ENCODE results near the gene DPYD. TPM values are rescaled to one million over a fixed set of nuclear protein-coding genes. Genes with fewer than 3 reads are reported as not detected.

Gene DPYD
- total RNA-seq, 1 donor from 2014 or later: 11.9 TPM

GRCh38 chr1:97505289-97505688, 415.5 kb downstream of the DPYD start:
- H3K4me3 Mint-ChIP-seq (ENCODE audit: low read depth): no peak overlapping the region
- no peaks in the 10 kb centered on the region for H3K27me3 Mint-ChIP-seq (ENCODE audit: low read depth)
- intact Hi-C loops (cut with micrococcal nuclease): no loop called here
- peaks cover 3% of the 10 kb centered on the region for H3K4me1 Mint-ChIP-seq (ENCODE audit: low read depth)
- no peak for DNase-seq (ENCODE audit: low spot score)
- no peaks in the 10 kb centered on the region for H3K36me3 Mint-ChIP-seq (ENCODE audit: low read depth)
- H3K9me3 Mint-ChIP-seq: no peaks in the 10 kb centered on the region
- no peak overlapping the region for H3K27ac Mint-ChIP-seq

DNA sequence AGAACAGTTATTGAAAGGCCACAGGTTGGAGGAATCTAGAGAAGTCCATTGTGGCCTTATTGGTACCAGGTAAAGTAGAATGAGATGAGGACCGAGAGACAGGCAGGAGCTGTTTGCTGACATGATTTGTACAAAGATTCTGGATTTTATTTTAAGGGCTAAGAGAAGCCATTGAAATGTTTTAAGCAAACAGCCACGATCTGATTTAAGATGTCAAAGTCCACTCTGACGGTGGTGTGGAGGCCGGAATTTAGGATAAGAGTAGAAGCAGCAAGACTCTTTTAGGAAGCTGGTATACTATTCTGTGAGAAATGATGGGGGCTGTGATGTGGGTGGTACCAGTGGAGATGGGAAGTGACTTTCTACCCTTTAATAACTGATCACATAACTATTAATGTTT, 418.5 kb downstream of the DPYD start:
- DNase-seq (ENCODE audit: low spot score): no peak
- H3K4me1 Mint-ChIP-seq (ENCODE audit: low read depth): peaks cover 3% of the 10 kb centered on the region
- intact Hi-C loops (cut with micrococcal nuclease): no loop called here
- no peak overlapping the region for H3K4me3 Mint-ChIP-seq (ENCODE audit: low read depth)
- H3K27ac Mint-ChIP-seq: no peak overlapping the region
- H3K27me3 Mint-ChIP-seq (ENCODE audit: low read depth): no peaks in the 10 kb centered on the region
- no peaks in the 10 kb centered on the region for H3K9me3 Mint-ChIP-seq
- no peaks in the 10 kb centered on the region for H3K36me3 Mint-ChIP-seq (ENCODE audit: low read depth)

DNA sequence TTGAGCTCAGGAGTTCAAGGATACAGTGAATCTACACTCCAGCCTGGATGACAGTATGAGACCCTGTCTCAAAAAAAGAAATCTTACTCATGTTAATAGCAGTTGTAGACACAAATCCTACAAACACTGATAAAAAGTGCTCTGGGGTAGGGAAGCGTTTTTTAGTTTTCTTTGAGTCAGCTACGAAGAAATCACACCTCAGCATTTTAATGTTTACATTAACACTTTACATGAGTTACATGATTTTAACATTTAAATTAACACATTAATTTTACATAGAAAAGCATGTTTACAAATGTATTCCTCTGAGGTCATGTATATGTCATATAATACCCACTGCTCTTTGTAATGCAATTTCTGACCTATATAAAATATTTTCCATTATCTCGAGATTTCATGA, 419.2 kb downstream of the DPYD start:
- no peak overlapping the region for H3K4me3 Mint-ChIP-seq (ENCODE audit: low read depth)
- intact Hi-C loops (cut with micrococcal nuclease): no loop called here
- H3K4me1 Mint-ChIP-seq (ENCODE audit: low read depth): peaks cover 3% of the 10 kb centered on the region
- H3K9me3 Mint-ChIP-seq: no peaks in the 10 kb centered on the region
- no peak for DNase-seq (ENCODE audit: low spot score)
- no peak overlapping the region for H3K27ac Mint-ChIP-seq
- no peaks in the 10 kb centered on the region for H3K36me3 Mint-ChIP-seq (ENCODE audit: low read depth)
- no peaks in the 10 kb centered on the region for H3K27me3 Mint-ChIP-seq (ENCODE audit: low read depth)

- Mint-ChIP-seq H3K4me1 (ENCODE audit: low read depth) (peaks cover 2% of the 10 kb centered on the region), H3K4me3 (ENCODE audit: low read depth) (no peak overlapping the region), H3K27me3 (ENCODE audit: low read depth) (no peaks in the 10 kb centered on the region), H3K27ac (no peak overlapping the region), H3K9me3 (no peaks in the 10 kb centered on the region), H3K36me3 (ENCODE audit: low read depth) (no peaks in the 10 kb centered on the region)
- intact Hi-C loops (cut with micrococcal nuclease): no loop called here
- no peak for DNase-seq (ENCODE audit: low spot score)
Observed at GRCh38 chr1:97500760-97501159, 420.1 kb downstream of the DPYD start.

- H3K27ac Mint-ChIP-seq: no peak overlapping the region
- no peak overlapping the region for H3K4me3 Mint-ChIP-seq (ENCODE audit: low read depth)
- no peaks in the 10 kb centered on the region for H3K36me3 Mint-ChIP-seq (ENCODE audit: low read depth)
- no peaks in the 10 kb centered on the region for H3K4me1 Mint-ChIP-seq (ENCODE audit: low read depth)
- no peaks in the 10 kb centered on the region for H3K9me3 Mint-ChIP-seq
- intact Hi-C loops (cut with micrococcal nuclease): no loop called here
- H3K27me3 Mint-ChIP-seq (ENCODE audit: low read depth): no peaks in the 10 kb centered on the region
- DNase-seq (ENCODE audit: low spot score): no peak
Observed at GRCh38 chr1:97499667-97500066, 421.2 kb downstream of the DPYD start.

GRCh38 chr1:97489834-97490233, 431.0 kb downstream of the DPYD start:
- Mint-ChIP-seq H3K27me3 (ENCODE audit: low read depth) (no peaks in the 10 kb centered on the region), H3K4me3 (ENCODE audit: low read depth) (no peak overlapping the region), H3K36me3 (ENCODE audit: low read depth) (no peaks in the 10 kb centered on the region), H3K9me3 (no peaks in the 10 kb centered on the region), H3K27ac (no peak overlapping the region), H3K4me1 (ENCODE audit: low read depth) (peaks cover 2% of the 10 kb centered on the region)
- no peak for DNase-seq (ENCODE audit: low spot score)
- intact Hi-C loops (cut with micrococcal nuclease): no loop called here

- no peaks in the 10 kb centered on the region for H3K36me3 Mint-ChIP-seq (ENCODE audit: low read depth)
- H3K4me3 Mint-ChIP-seq (ENCODE audit: low read depth): no peak overlapping the region
- H3K27ac Mint-ChIP-seq: no peak overlapping the region
- H3K4me1 Mint-ChIP-seq (ENCODE audit: low read depth): peaks cover 2% of the 10 kb centered on the region
- H3K27me3 Mint-ChIP-seq (ENCODE audit: low read depth): no peaks in the 10 kb centered on the region
- intact Hi-C loops (cut with micrococcal nuclease): no loop called here
- DNase-seq (ENCODE audit: low spot score): no peak
- no peaks in the 10 kb centered on the region for H3K9me3 Mint-ChIP-seq
Observed at GRCh38 chr1:97488530-97488929, 432.3 kb downstream of the DPYD start.

DNA sequence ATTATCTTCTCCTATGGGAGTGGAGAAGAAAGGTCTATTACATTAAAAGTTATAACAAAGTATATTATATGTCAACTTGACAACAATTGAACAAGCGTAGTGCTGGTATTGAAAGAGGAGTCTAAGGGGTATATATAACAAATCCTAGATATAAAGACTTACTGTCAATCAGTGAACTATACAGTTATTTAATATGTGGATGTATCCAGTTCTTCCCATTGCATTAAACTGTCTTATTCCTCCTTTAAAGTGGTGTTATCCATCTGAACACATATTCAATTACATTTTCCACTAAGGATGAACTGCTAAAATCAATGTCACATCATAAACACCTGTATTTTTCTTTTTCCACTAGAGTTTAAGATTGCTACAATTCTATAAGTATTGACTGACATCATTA, 438.8 kb downstream of the DPYD start:
- H3K4me1 Mint-ChIP-seq (ENCODE audit: low read depth): no peaks in the 10 kb centered on the region
- intact Hi-C loops (cut with micrococcal nuclease): no loop called here
- no peak for DNase-seq (ENCODE audit: low spot score)
- H3K27ac Mint-ChIP-seq: no peak overlapping the region
- no peaks in the 10 kb centered on the region for H3K9me3 Mint-ChIP-seq
- H3K36me3 Mint-ChIP-seq (ENCODE audit: low read depth): no peaks in the 10 kb centered on the region
- no peaks in the 10 kb centered on the region for H3K27me3 Mint-ChIP-seq (ENCODE audit: low read depth)
- H3K4me3 Mint-ChIP-seq (ENCODE audit: low read depth): no peak overlapping the region

GRCh38 chr1:97467445-97467844, 453.4 kb downstream of the DPYD start:
- Mint-ChIP-seq H3K27ac (no peak overlapping the region), H3K4me1 (ENCODE audit: low read depth) (no peaks in the 10 kb centered on the region), H3K9me3 (no peaks in the 10 kb centered on the region), H3K27me3 (ENCODE audit: low read depth) (no peaks in the 10 kb centered on the region), H3K36me3 (ENCODE audit: low read depth) (no peaks in the 10 kb centered on the region), H3K4me3 (ENCODE audit: low read depth) (no peak overlapping the region)
- DNase-seq (ENCODE audit: low spot score): no peak
- intact Hi-C loops (cut with micrococcal nuclease): no loop called here

GRCh38 chr1:97464305-97464704, 456.5 kb downstream of the DPYD start:
- Mint-ChIP-seq H3K4me3 (ENCODE audit: low read depth) (no peak overlapping the region), H3K9me3 (no peaks in the 10 kb centered on the region), H3K27ac (no peak overlapping the region), H3K27me3 (ENCODE audit: low read depth) (no peaks in the 10 kb centered on the region), H3K36me3 (ENCODE audit: low read depth) (no peaks in the 10 kb centered on the region), H3K4me1 (ENCODE audit: low read depth) (no peaks in the 10 kb centered on the region)
- intact Hi-C loops (cut with micrococcal nuclease): no loop called here
- no peak for DNase-seq (ENCODE audit: low spot score)

DNA sequence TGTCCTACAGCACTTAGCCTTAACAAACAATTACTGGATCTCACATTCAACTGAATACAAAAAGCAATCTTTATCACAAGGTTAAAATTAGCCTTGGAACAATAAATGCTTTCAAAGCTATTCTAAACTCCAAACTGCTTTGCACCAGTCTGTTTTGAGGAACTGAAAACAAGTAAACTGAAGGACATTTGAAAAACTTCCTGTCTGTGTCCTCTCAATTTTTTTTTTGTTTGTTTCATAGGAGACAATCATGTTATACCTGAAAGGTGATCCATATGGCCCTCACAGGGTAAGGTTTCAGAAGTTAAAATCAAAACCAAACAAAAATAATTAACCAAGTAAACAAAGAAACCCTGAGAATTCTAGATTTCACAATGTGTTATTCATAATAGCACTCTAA, 459.1 kb downstream of the DPYD start:
- no peaks in the 10 kb centered on the region for H3K36me3 Mint-ChIP-seq (ENCODE audit: low read depth)
- DNase-seq (ENCODE audit: low spot score): no peak
- H3K27me3 Mint-ChIP-seq (ENCODE audit: low read depth): no peaks in the 10 kb centered on the region

DNA sequence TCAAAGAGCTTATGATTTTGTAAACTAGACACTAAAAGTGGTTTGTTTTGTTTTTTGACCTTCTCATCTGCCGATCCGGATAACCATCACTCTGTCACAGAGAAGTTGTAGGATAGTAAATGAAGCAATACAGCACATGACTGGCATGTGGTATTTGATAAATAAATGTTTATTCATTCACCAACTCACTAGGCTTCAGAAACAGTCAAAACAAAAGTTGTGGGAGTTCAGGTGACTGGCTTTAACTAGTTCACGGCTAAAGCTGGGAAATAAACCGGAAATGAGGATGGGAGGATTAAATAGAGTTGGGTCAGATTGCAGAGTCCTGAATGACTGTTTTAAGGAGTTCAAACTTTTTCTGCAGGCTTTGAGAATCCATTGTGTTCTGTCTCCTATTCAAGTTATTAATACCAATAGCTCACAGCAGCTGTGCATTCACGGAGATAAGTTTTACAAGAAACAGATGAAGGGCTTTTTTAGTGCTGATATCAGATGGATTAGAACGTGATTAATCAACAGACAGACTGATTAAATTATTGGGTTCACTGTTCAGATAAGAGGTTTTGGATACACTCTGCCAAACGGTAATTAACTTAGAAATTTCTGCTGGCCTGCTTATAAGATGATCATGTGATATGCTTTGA, 463.3 kb downstream of the DPYD start:
- no peaks in the 10 kb centered on the region for H3K9me3 Mint-ChIP-seq
- DNase-seq (ENCODE audit: low spot score): no peak
- H3K4me1 Mint-ChIP-seq (ENCODE audit: low read depth): no peaks in the 10 kb centered on the region
- intact Hi-C loops (cut with micrococcal nuclease): no loop called here
- no peaks in the 10 kb centered on the region for H3K27me3 Mint-ChIP-seq (ENCODE audit: low read depth)
- no peaks in the 10 kb centered on the region for H3K36me3 Mint-ChIP-seq (ENCODE audit: low read depth)
- no peak overlapping the region for H3K27ac Mint-ChIP-seq
- H3K4me3 Mint-ChIP-seq (ENCODE audit: low read depth): no peak overlapping the region

More for the DNA sequence above, 459.1 kb downstream of the DPYD start:
- H3K9me3 Mint-ChIP-seq: no peaks in the 10 kb centered on the region
- H3K4me3 Mint-ChIP-seq (ENCODE audit: low read depth): no peak overlapping the region
- intact Hi-C loops (cut with micrococcal nuclease): no loop called here
- H3K4me1 Mint-ChIP-seq (ENCODE audit: low read depth): no peaks in the 10 kb centered on the region
- H3K27ac Mint-ChIP-seq: no peak overlapping the region

DNA sequence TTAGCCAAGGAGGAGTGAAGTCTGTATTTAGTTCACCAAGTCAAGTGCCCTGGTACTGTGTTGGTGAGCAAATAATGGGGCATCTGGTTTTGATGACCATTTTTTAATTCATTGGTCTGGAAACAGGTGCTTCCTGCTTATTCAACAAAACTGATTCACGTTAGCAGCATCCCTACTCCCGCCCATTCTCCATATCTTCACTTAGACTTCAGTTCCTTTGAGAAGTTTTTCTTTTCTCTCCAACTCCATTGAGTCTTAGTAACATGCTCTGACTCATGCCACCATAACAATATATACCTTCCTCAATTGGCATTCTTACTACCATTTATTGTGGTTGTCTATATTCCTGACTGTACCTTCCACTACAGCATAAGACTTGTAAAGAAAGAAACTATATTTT, 468.9 kb downstream of the DPYD start:
- intact Hi-C loops (cut with micrococcal nuclease): no loop called here
- Mint-ChIP-seq H3K9me3 (no peaks in the 10 kb centered on the region), H3K36me3 (ENCODE audit: low read depth) (no peaks in the 10 kb centered on the region), H3K27ac (no peak overlapping the region), H3K4me1 (ENCODE audit: low read depth) (no peaks in the 10 kb centered on the region), H3K4me3 (ENCODE audit: low read depth) (no peak overlapping the region), H3K27me3 (ENCODE audit: low read depth) (no peaks in the 10 kb centered on the region)
- DNase-seq (ENCODE audit: low spot score): no peak
